K562 (cell line): ENCODE data around the gene ARHGEF12. TPM values are rescaled to one million over a fixed set of nuclear protein-coding genes. Genes with fewer than 3 reads are reported as not detected.

Experiments
- ATAC-seq: fragments of 200-7000 bp; cut with Tn5 transposase; 3 replicates; pipeline ENCODE4 v1.9.1; 2020; ENCODE audit warnings: moderate library complexity
- BruUV-seq: library from RNA; stranded (reverse); fragments of 400-500 nt; replicated peaks from 2 replicates; lab custom pipeline; 2021; lab: Mats Ljungman, UMichigan
- CTCF ChIA-PET: fragments of 300-600 bp; formaldehyde crosslinking; extraction: SDS; loops from one replicate; lab custom pipeline; 2021; ENCODE audit warnings: low intra/inter-chr PET ratio; lab: Yijun Ruan, JAX
- POLR2A ChIA-PET: fragments of 300-600, 350-650 bp; sonication (Branson Sonifier 250); formaldehyde crosslinking; extraction: SDS; loops from one replicate; lab custom pipeline; 2021; ENCODE audit warnings: antibody characterized with exemption, inconsistent platforms; lab: Yijun Ruan, JAX
- DNase-seq, 4 experiments: peaks; one replicate each; pipeline versions ENCODE4 v3.0.0 to v3.0.0-alpha.2; 2011 to 2018; ENCODE audit warnings: low spot score in 3 of 4, mixed read lengths in 3 of 4; ENCODE audit errors: extremely low read depth in 1 of 4
- FAIRE-seq: peaks from 2 replicates; lab custom pipeline; 2011; peaks lifted over from hg19 to GRCh38; lab: Jason Lieb, UNC
- H2AFZ ChIP-seq: 2 replicates; pipeline ENCODE4 v1.6.0; 2011; ENCODE audit warnings: low read depth, low read length, control low read depth, inconsistent platforms
- H3K27ac ChIP-seq: fragments of 200-600 bp; 3 replicates; pipeline ENCODE4 v1.8.0; 2011; ENCODE audit warnings: low read depth, mild to moderate bottlenecking, control low read depth, inconsistent platforms, low read length, moderate library complexity, mixed read lengths; ENCODE audit errors: extremely low read depth
- H3K27me3 ChIP-seq, 2 experiments: fragments of 300-600 bp in 1 of 2; 2 replicates in 1 of 2; 3 replicates in 1 of 2; pipeline versions ENCODE4 v1.6.0 to v1.8.0; 2011; ENCODE audit warnings: inconsistent platforms in 2 of 2, low read length in 2 of 2, mild to moderate bottlenecking in 1 of 2, mixed read lengths in 1 of 2, moderate library complexity in 1 of 2; ENCODE audit not compliant: control insufficient read depth in 2 of 2, insufficient read depth in 2 of 2
- H3K36me3 ChIP-seq: fragments of 300-600 bp; 3 replicates; pipeline ENCODE4 v1.8.0; 2011; ENCODE audit warnings: mild to moderate bottlenecking, low read length, inconsistent platforms; ENCODE audit not compliant: control insufficient read depth, insufficient read depth
- H3K4me1 ChIP-seq, 2 experiments: fragments of 200-600 bp in 1 of 2; replicated peaks in 1 of 2; 2 replicates in 1 of 2; 3 replicates in 1 of 2; pipeline versions ENCODE4 v1.5.1 to v1.8.0; 2011; ENCODE audit warnings: inconsistent platforms in 2 of 2, low read length in 2 of 2, mild to moderate bottlenecking in 1 of 2, mixed read lengths in 1 of 2, moderate library complexity in 1 of 2; ENCODE audit not compliant: control insufficient read depth in 2 of 2, insufficient read depth in 2 of 2
- H3K4me2 ChIP-seq: 2 replicates; pipeline ENCODE4 v1.6.1; 2011; ENCODE audit warnings: low read length, control low read depth, inconsistent platforms, mixed read lengths; ENCODE audit not compliant: insufficient read depth
- H3K4me3 ChIP-seq: fragments of 200-600 bp; sonication (generic), shearing (Covaris generic); 2 replicates; pipeline ENCODE4 v1.5.1; 2016; ENCODE audit warnings: control low read depth, inconsistent platforms
- H3K79me2 ChIP-seq: fragments of 200-600 bp; 3 replicates; pipeline ENCODE4 v1.8.0; 2011; ENCODE audit warnings: low read length, inconsistent platforms; ENCODE audit not compliant: control insufficient read depth, insufficient read depth
- H3K9ac ChIP-seq, 2 experiments: 2 replicates each; pipeline versions ENCODE4 v1.6.0 to v1.6.1; 2011; ENCODE audit warnings: low read depth in 2 of 2, low read length in 2 of 2, control low read depth in 1 of 2, inconsistent platforms in 1 of 2, mild to moderate bottlenecking in 1 of 2, mixed read lengths in 1 of 2; ENCODE audit not compliant: insufficient read depth in 1 of 2
- H3K9me1 ChIP-seq: one replicate; pipeline ENCODE4 v1.6.0; 2011; ENCODE audit warnings: inconsistent platforms, mild to moderate bottlenecking, low read length, moderate library complexity; ENCODE audit not compliant: control insufficient read depth, insufficient read depth
- H3K9me3 ChIP-seq: replicated peaks from 2 replicates; pipeline ENCODE4 v1.5.1; 2011; ENCODE audit warnings: low read depth, low read length, inconsistent platforms; ENCODE audit not compliant: control insufficient read depth, insufficient read depth
- H4K20me1 ChIP-seq: replicated peaks from 2 replicates; pipeline ENCODE4 v1.6.1; 2011; ENCODE audit warnings: low read length, inconsistent platforms, mixed read lengths; ENCODE audit not compliant: control insufficient read depth, insufficient read depth
- CHD4 ChIP-seq: fragments of 200-600 bp; sonication (generic); IDR thresholded peaks from 3 replicates; pipeline ENCODE4 v1.6.1; 2012; ENCODE audit warnings: low read depth, mild to moderate bottlenecking, mixed read lengths, low read length, inconsistent platforms; ENCODE audit not compliant: insufficient read depth, insufficient replicate concordance, poor library complexity, severe bottlenecking
- CREB1 ChIP-seq, 2 experiments: sonication (generic) in 1 of 2; formaldehyde crosslinking in 1 of 2; IDR thresholded peaks; 2 replicates each; pipeline versions ENCODE4 v1.6.1 to v1.8.0; 2012 to 2022; ENCODE audit warnings: inconsistent platforms in 1 of 2, mild to moderate bottlenecking in 1 of 2, missing genetic modification reagents in 1 of 2, moderate library complexity in 1 of 2
- FOS ChIP-seq: IDR thresholded peaks from 3 replicates; pipeline ENCODE4 v1.6.1; 2011; ENCODE audit not compliant: insufficient read length; ENCODE audit errors: extremely low read depth
- NCOA1 ChIP-seq: fragments of 450-650 bp; IDR thresholded peaks from 2 replicates; pipeline ENCODE4 v1.6.1; 2016; ENCODE audit warnings: low read depth
- ZKSCAN8 ChIP-seq: fragments of 200-800 bp; sonication (Bioruptor generic); IDR thresholded peaks from 2 replicates; pipeline ENCODE4 v1.6.1; 2016; ENCODE audit warnings: missing genetic modification characterization, missing compliant biosample characterization
- ZNF668 ChIP-seq: fragments of 250-450 bp; sonication (Bioruptor Pico); IDR thresholded peaks from 2 replicates; pipeline ENCODE4 v1.8.0; 2022; ENCODE audit warnings: mild to moderate bottlenecking, inconsistent platforms
- WGBS: fragments of 100-300 bp; shearing (Covaris generic); methylation state at CpG from one replicate; pipeline ENCODE4 v1.1.6; 2016; ENCODE audit warnings: low coverage, mixed read lengths; ENCODE audit not compliant: insufficient coverage; ENCODE audit errors: missing lambda C conversion rate; 5-methylcytosine and 5-hydroxymethylcytosine counted together
- in situ Hi-C: fragments of 300-500 bp; cut with MboI; formaldehyde crosslinking; loops from 4 replicates; pipeline ENCODE4 v1.15.0; 2018; ENCODE audit warnings: inconsistent platforms, mixed read lengths
- intact Hi-C: fragments of 100-400 bp; cut with micrococcal nuclease; formaldehyde crosslinking; loops from 2 replicates; pipeline ENCODE4 v1.14.2; 2022
- polyA plus RNA-seq, 8 experiments: library from polyadenylated mRNA; depleted of rRNA in 4 of 8; stranded (reverse) in 5 of 8; unstranded in 3 of 8; fragments of >200 nt; fragmentation: Nextera tagmentation in 2 of 8; fragmentation: Illumina TruSeq in 1 of 8; extraction: Ambion mirVana in 2 of 8; extraction: Trizol in 1 of 8; gene quantifications; 2 replicates each; pipeline versions ENCODE4 v1.2.1 to v1.2.3, GENCODE V29; 2011 to 2014; ENCODE audit warnings: inconsistent platforms in 1 of 8, missing spikeins in 1 of 8
- total RNA-seq, 7 experiments: library from RNA; depleted of rRNA in 6 of 7; stranded (reverse); fragments of >200 nt in 6 of 7; fragmentation: Illumina TruSeq in 2 of 7; extraction: Trizol in 2 of 7; gene quantifications; 2 replicates each; pipeline versions ENCODE4 v1.2.1 to v1.2.3, GENCODE V29; 2011 to 2021; ENCODE audit warnings: low replicate concordance in 1 of 7
- TF ChIP-seq, protein P1 (sequence below), 2 experiments: fragments of 450-650 bp; IDR thresholded peaks; 2 replicates each; pipeline ENCODE4 v1.6.1; 2018; ENCODE audit warnings: mild to moderate bottlenecking in 2 of 2, low read depth in 1 of 2; ENCODE audit not compliant: partially characterized antibody in 2 of 2

The ARHGEF12 gene
- total and polyA plus RNA-seq, 9 of the 15 experiments (the other 6 are each of a cell fraction or from before 2014, with no cell fraction given): 3.5 to 51.7 (median 29.5) TPM

DNA sequence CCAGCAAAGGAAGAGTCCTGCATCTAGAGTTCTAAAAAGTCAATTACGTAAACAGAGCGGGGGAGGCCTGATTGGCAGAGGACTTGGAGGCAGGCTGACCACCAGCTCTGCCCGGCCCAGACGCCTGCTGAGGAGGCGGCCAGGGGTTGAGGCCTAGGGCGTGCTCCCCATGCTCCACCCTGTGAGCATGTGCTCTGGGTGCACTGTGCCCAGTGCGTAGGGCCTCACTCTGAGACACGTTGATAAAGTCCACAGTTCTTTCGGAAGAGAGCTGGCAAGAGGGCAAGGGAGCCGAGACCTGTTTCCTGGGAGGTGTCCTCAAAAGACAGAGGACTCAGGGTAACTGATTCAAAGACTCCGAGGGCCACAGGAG lies 200.6 kb downstream of the ARHGEF12 start:
- ATAC-seq (no peak), DNase-seq (no peak), FAIRE-seq (no peak)
- Histone ChIP-seq H3K4me1 (0 out of 5 replicates have a peak, but pooled peaks cover 0 to 3% of the 10 kb centered on the region in 2 experiments), H3K4me2 (no peak overlapping the region), H3K4me3 (no peak overlapping the region), H2AFZ (no peak overlapping the region), H3K9ac (no peak overlapping the region), H3K27ac (no peak overlapping the region), H3K9me3 (no peaks in the 10 kb centered on the region), H3K27me3 (peaks cover 15 to 75% of the 10 kb centered on the region in 2 experiments; a peak in 4 of 5 replicates), H4K20me1 (no peaks in the 10 kb centered on the region), H3K79me2 (no peaks in the 10 kb centered on the region), H3K36me3 (no peaks in the 10 kb centered on the region), H3K9me1 (no peaks in the 10 kb centered on the region)
- intact Hi-C loops (no loop called here), in situ Hi-C loops (no loop called here)
- POLR2A ChIA-PET: interaction anchor here (0.6 kb wide), 1 partner anchor 39 kb away, joined by 3 read pairs; no protein-coding TSS in a partner anchor
- no TSS peak for BruUV-seq
- WGBS: 1% methylated on average over 11 of the region's 11 CpGs
- TF ChIP-seq FOS (no peak), ZKSCAN8 (CRISPR knock-in tag) (no peak)
- CTCF ChIA-PET: no interaction called here

DNA sequence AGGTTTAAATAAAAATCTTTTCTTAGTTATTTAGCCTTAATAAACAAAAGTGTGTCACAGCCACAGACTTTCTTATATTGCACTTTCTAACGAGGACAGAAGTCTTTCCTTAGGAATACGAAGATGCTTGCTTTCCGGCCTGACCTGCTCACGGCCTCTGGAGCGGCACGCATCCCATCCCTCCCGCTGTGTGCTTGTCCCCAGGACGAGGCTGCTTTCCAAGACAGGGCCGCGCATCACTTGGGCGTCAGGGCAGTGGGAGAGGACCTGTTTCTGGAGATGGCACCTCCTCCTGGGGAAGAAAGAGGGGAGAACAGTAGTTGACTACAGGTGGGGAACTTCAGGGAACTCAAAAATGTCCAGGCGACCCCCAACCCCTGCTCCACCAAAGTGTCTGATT lies 201.8 kb downstream of the ARHGEF12 start:
- H3K9ac ChIP-seq: no peak overlapping the region
- in situ Hi-C loops: no loop called here
- H3K9me3 ChIP-seq: no peaks in the 10 kb centered on the region
- H3K27ac ChIP-seq: no peak overlapping the region
- 0 out of 5 replicates have a peak, but pooled peaks cover 0 to 3% of the 10 kb centered on the region in 2 experiments for H3K4me1 ChIP-seq
- intact Hi-C loops: no loop called here
- H2AFZ ChIP-seq: no peak overlapping the region
- no peaks in the 10 kb centered on the region for H3K79me2 ChIP-seq
- H3K9me1 ChIP-seq: no peaks in the 10 kb centered on the region
- WGBS: 0% methylated on average over 12 of the region's 12 CpGs
- CTCF ChIA-PET: interaction anchor here (0.6 kb wide), 1 partner anchor 535 kb away, joined by 5 read pairs; no protein-coding TSS in a partner anchor
- no peaks in the 10 kb centered on the region for H4K20me1 ChIP-seq
- H3K27me3 ChIP-seq: peaks cover 9 to 63% of the 10 kb centered on the region in 2 experiments; a peak in 4 of 5 replicates
- ATAC-seq (no peak), FAIRE-seq (no peak), DNase-seq (no peak)
- H3K36me3 ChIP-seq: no peaks in the 10 kb centered on the region
- H3K4me3 ChIP-seq: no peak overlapping the region
- POLR2A ChIA-PET: no interaction called here
- no TSS peak for BruUV-seq
- no peak overlapping the region for H3K4me2 ChIP-seq
- no peak for TF ChIP-seq ZNF668 (CRISPR knock-in tag)
- no peak for TF ChIP-seq NCOA1
- no peak for TF ChIP-seq CREB1 (IDR thresholded peaks at IDR 0.05)
- TF ChIP-seq CREB1 (CRISPR knock-in tag; IDR thresholded peaks at IDR 0.05): no peak
- TF ChIP-seq, protein P1, sequence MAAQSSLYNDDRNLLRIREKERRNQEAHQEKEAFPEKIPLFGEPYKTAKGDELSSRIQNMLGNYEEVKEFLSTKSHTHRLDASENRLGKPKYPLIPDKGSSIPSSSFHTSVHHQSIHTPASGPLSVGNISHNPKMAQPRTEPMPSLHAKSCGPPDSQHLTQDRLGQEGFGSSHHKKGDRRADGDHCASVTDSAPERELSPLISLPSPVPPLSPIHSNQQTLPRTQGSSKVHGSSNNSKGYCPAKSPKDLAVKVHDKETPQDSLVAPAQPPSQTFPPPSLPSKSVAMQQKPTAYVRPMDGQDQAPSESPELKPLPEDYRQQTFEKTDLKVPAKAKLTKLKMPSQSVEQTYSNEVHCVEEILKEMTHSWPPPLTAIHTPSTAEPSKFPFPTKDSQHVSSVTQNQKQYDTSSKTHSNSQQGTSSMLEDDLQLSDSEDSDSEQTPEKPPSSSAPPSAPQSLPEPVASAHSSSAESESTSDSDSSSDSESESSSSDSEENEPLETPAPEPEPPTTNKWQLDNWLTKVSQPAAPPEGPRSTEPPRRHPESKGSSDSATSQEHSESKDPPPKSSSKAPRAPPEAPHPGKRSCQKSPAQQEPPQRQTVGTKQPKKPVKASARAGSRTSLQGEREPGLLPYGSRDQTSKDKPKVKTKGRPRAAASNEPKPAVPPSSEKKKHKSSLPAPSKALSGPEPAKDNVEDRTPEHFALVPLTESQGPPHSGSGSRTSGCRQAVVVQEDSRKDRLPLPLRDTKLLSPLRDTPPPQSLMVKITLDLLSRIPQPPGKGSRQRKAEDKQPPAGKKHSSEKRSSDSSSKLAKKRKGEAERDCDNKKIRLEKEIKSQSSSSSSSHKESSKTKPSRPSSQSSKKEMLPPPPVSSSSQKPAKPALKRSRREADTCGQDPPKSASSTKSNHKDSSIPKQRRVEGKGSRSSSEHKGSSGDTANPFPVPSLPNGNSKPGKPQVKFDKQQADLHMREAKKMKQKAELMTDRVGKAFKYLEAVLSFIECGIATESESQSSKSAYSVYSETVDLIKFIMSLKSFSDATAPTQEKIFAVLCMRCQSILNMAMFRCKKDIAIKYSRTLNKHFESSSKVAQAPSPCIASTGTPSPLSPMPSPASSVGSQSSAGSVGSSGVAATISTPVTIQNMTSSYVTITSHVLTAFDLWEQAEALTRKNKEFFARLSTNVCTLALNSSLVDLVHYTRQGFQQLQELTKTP (IDR thresholded peaks at IDR 0.05; ENCODE audit: low read depth in 1 of 2, partially characterized antibody in 2 of 2): no peak
- TF ChIP-seq CHD4: no peak
